HG03439 (cell line): ENCODE results near the gene DNAH11.
"Not testable (repeated sequence)": the region's sequence is repeated elsewhere in the genome, so short reads cannot be mapped to it uniquely, and the experiment has no call there.

Source experiments
- ATAC-seq: cut with Tn5 transposase; IDR thresholded peaks from one replicate; pipeline ENCODE4 v1.9.1; 2021; ENCODE audit warnings: mild to moderate bottlenecking, moderate library complexity; ENCODE audit not compliant: unreplicated experiment

Gene DNAH11

DNA sequence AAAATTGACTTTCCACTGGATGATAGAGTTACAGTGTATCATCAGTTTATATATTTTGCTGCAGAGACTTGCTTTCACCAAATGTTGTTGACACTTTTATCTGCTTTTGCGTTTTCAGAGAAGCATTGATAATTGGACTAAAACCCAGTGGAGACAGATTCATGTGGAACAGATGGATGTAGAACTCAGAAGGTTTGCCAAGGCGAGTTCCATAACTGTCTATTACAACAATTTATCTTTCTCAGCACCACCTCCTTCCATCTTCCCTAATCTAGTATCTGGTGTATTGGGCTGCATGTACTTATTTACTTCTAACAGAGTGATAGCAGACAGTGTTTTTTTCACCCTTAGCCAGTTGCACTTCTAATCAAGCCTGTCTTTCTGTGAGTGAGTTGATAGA, 73.3 kb downstream of the DNAH11 start:
- ATAC-seq: no peak

DNA sequence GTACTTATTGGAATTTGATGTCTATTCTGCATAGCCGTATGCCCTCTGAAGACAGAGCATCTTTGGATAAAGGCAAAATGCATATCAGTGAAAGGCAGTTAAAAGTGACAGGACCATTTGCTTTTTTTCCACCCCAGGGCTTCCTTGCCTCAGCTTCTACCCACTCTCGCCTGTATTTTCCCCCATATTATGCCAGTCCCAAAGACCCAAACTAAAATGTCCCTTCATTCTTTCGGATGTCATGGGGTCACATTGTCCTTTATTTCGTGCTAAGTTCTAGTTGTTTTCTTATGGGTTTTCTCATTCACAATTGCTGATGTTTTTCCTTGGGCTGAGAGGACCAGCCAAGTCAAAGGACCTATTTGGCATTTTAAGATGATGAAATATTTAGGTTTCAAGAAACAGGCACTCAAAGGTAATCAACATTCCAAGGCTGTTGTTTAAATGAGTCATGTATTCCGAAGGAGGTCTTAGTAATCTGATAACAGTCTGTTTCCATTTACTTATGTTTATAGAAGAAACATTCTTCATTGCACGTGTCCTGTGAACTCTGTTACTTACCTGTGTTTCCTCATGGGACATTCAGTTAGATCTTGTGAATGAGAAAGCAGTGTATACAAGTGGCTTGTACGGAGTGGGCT, 74.1 kb downstream of the DNAH11 start:
- no peak for ATAC-seq

DNA sequence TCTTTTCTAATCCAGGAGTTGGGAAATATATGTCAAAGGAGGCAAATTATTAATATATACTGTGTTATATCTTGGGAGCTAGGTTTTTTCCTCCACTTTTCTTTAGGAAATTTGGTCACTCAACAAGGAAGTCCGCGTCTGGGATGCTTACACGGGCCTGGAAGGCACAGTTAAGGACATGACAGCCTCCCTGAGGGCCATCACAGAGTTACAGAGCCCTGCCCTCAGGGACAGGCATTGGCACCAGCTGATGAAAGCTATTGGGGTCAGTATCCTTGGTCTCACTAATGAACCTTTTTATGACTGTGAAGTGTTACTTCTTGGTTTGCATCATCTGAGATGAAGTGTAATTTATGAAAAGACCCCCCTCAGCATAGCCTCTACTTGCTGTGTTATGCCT, 74.7 kb downstream of the DNAH11 start:
- ATAC-seq: no peak

DNA sequence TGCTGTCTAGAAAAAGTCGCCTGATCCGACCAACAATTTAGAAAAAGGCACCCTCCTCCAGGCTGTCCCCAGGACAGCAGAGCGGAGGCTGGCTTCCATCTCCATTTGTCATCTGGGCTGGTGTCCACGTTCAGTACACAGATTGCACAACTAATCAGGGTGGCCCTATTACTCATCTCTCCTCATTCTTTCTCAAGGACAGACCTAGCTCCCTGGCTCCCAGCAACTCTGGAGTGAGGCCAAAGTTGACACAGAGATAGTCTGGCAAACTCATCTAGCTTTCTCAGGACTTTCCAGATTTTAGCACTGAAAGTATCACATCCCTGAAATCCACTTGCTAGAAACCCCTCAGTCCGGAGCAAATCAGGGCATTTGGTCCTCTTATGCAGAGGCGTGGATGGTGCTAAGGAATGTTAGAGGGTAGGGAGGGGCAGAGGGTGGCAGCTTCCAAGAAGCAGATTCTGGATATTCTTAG, 75.1 kb downstream of the DNAH11 start:
- no peak for ATAC-seq

DNA sequence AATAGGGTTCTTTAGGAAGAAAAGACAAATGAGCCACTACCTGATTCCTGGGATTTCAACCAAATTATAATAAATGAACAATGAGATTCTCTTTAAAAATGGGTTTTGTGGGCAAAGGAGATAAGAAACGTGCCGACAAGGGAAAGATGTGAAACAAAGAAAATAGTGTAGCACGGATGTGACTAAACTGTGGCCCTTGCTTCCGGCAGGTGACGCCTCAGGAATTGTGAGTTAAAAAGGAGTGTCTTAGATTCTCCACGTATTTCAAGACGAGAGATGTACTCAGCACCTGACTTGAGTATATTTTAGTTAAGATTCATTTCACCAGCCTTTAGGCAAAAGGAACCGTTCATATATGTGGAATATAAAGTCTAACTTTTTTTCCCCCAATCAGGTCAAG, 75.9 kb downstream of the DNAH11 start:
- ATAC-seq: no peak

DNA sequence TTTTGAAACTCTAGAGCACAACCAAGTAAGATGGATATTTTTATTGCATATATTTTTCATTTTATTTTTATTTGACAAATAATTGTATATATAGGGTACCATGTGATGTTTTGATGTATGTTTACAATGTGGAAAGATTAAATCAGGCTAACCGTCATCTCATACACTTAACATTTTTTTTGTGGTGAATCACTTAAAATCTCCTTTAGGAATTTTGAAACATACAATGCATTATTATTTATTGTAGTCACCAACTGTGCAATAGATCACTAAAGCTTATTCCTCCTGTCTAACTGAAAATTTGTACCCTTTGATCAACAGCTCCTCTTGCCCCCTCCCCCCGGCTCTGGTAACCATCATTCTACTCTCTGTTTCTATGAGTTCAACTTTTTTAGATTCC, 77.2 kb downstream of the DNAH11 start:
- ATAC-seq: no peak

DNA sequence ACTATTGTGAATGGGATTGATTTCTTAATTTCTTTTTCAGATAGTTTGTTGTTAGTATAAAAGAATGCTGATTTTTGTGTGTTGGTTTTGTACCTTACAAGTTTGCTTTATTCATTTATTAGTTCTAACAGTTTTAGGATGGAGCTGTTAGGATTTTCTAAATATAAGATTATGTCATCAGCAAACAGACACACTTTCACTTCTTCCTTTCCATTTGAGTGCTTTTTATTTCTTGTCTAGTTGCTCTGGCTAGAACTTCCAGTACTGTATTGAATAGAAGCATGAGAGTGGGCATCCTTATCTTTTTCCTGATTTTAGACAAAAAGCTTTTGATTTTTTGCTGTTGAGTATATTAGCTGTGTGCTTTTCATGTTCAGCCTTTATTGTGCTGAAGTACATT, 81.5 kb downstream of the DNAH11 start:
- no peak for ATAC-seq

DNA sequence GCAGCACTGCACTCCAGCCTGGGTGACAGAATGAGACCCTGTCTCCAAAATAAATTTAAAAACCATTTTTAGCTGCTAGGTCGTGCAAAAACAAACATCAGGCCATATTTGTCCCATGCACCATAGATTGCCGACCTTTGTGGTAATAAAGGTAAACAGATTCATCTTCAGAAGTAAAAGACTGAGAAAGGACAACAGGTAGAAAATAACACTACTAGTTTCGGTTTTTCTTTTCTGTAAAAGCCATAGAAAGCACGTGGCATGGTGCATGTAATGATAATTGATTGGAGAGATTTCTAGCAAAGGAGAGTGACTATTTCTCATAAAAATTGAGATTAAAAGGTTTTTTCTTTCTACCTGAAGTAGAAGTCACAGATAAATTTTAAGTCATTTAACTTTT, 93.9 kb downstream of the DNAH11 start:
- ATAC-seq: no peak

DNA sequence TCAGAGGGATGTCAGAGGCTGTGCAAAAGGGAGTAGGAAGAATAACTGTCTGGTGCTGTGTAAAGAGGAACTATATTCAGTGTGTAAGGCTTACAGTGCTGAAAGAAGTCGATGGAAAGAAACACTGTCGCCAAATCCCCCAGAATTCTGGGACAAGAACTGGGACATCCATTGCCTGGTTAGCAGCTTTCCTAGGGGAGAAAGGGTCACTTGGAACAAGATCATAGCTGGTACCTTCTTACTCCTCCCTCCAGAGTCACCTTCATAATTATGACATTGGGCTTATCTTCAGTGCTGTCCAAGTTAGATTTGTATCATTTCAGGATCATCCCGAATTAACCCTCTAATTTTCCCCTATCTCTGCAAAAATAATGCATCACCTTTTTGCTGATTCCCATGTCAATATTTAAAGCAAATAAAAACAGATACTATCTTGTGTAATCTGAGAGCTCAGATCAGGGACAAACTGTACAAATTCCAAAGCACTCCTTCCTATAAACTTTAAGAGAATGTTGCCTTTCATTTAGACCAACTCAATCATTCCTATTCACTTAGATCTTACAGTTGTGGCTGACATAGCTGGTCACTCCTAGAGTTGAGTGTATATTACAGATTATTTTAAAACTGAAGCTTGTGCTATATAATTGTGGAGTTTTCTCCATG, 96.5 kb downstream of the DNAH11 start:
- no peak for ATAC-seq

DNA sequence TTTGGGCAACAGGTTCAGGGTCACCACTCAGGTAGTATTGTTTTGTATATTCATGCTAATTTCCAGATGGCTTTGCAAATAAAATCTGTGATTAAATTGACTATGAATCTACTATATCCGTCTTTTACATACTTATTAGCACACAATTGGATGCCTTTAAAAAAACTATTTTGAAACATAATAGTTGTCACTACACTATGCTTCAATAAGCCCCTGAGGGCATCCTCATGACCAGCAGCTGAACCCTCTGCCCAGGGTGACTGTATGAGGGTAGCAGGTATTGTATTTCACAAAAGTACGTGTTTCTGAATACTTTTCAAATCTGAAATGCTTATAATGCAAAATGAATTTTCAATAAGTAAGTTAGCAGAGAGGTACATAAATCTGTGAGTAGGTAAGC, 97.3 kb downstream of the DNAH11 start:
- ATAC-seq: no peak

DNA sequence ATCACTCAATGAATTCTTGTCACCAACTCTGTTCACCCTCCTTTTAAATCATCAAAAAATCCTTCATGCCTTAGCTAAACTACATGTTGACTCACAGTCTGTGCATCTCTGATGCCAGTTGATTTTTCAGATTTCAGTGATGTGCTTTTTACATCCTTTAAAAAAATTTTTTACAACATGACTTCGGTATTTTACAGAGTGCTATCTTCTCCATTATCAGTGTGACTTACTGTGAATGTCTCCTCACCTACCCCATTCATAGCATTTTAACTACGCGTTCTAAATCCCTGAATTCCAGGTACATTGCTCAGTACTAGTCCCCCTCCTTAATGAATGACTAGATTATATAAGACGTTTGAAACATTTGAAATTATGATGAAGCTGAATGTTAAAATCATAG, 98.7 kb downstream of the DNAH11 start:
- no peak for ATAC-seq

DNA sequence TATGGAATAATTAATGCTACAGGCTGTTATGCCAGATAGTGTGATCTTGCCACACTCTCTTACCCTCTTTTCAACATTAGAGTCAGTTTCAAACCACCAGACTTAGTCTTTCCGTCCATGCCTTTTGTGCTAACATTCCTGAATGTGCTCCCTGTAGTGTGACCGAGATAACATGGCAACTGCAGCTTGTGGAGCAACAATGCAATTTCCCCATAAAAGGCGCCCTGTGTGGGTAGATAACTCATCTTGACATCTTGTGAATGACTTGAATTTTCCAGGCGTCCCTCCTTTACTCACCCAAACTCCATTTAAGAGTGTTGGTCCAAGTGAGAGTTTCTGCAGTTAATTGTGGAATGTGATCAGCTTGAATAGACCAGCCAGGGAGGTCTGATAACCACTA, 99.6 kb downstream of the DNAH11 start:
- no peak for ATAC-seq

DNA sequence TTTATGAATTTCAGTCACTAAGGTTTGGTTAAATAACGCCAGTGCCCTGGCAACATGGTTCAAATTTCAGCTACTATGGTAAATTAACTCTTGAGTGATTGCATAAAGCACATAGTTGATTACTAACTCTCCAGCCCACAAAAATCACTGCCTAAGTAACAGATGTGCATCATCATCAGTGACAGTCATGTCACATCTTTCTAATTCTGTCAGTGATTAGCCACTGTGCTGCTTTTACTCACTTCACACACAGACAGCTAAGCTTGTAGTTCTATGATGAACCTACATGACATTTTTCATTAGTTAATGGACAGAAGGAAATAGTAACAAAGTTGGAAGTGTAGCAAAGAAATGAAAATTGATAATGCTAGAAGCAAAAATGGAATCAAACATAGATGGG, 108.9 kb downstream of the DNAH11 start:
- ATAC-seq: no peak

DNA sequence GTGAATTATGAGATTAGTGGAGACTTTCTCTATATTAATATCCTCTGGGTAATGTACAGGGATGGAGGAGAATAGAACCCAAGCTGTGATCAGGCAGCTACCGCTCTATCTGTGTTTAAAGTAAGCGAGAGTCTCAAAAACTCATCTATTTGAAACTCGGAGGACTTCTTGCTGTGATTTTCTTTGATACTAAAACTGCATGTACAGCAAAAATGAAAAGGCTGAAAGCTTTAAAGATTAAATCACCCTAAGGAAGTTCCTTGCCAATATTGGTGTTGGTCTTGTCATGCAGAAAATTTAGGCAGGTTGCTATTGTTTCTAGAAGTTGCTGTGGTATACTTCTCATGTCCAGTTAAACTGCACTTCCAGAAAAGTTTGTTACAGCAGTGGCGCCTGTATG, 110.8 kb downstream of the DNAH11 start:
- no peak for ATAC-seq

DNA sequence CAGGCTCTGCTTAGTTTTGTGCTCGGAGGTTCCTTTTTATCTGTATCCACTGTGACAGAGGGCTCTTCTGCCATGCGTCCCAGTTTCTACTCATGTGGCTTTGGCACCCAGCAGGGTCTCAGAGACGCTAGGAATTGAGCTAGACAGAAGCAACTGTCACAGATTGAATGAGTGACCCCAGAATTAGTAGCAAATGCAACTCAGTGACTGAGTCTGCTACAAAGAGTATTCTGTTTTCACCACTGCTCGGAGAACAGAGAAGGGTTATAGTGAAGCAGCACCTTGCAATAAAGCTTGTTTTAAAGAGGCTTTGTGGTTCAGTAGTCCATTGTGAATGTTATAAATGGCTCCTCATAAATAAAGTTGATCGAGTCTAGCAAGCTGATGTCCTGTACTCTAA, 113.2 kb downstream of the DNAH11 start:
- ATAC-seq: no peak

DNA sequence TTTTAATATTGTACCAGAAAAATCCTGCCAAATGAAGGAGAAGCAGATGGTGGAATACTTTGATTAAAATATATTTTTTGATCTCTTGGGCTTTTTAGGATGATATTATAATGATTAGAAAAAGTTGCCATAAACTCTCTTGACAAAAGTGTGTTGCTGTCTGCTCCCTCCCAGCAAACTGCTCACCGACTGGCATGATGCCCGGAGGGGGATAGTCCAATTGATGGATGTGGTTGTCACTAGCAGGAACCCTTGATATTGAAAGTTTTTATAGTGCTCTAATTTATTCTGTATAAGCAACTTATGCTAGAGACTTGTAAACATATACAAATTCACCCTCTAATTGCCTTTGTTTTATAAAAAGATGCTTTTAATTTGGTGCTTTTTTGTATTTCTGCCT, 114.0 kb downstream of the DNAH11 start:
- ATAC-seq: no peak

DNA sequence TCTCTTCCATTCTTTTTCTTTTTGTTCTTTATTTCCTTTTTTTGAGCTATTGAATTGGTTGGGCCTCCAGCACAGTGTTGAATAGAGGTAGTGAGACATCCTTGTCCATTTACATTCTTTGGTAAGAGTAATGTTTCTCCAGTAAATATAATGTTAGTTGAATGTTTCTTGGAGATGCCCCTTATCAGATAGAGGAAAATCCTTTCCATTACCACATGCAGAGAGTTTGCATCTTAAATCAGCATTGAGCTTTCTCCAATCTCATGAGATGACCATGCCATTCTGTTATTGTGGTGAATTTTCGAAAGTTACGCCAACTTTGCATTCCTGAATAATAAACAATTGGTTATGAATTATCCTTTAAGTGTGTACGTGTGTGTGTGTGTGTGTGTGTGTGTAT, 127.7 kb downstream of the DNAH11 start:
- ATAC-seq: no peak

DNA sequence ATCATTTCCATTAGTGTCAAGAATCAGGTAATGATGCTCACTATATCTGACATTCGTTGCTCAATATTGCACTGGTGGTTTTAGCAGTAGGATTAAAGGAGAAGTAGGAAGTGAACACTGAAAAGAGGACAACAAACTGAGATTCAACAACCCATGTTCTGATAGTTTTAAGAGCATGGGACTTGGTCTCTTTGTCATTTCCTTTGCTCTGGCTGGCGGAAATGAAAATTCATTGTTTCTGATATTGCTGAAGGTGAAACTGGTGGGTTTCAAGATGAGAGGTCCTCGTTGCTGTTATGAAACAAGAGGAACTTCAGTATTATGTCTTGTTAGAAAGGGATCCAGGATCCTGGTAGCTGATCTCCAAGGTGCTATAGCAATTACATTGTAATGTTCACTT, 129.0 kb downstream of the DNAH11 start:
- ATAC-seq: no peak

DNA sequence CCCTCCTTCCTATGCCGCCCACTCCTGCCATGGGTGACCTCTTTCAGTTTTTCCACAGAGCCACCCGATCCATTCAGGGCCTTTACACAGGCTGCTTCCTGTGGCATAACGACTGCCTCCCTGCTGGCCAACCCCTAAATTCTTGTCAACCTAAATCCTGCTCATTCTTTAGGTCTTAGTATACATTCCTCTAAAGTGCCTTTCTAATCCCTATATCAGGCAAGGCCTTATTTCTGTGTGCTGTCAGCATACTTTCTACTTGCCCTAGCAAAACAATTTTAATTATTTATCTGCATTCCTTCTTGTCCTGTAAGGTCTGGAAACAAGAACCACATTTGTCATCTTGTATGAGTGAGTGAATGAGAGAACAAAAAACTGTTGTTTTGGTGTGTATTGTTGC, 132.4 kb downstream of the DNAH11 start:
- ATAC-seq: no peak

DNA sequence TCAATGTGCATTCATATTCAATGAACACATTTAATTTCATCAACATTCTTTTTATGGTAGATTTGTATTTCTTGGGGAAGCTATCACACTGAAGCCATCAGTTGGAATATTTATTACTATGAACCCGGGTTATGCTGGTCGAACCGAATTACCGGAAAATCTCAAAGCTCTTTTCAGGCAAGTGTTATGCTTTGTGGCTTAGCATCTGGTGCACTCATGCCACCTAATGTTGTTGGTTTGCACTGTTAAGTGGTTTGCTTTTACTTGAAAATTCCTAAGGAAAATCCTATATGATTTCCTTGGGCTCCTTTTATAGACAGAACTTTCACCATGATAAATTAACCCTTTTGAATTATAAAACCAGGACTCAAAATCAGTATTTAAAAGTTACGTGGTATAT, 147.9 kb downstream of the DNAH11 start:
- ATAC-seq: no peak

DNA sequence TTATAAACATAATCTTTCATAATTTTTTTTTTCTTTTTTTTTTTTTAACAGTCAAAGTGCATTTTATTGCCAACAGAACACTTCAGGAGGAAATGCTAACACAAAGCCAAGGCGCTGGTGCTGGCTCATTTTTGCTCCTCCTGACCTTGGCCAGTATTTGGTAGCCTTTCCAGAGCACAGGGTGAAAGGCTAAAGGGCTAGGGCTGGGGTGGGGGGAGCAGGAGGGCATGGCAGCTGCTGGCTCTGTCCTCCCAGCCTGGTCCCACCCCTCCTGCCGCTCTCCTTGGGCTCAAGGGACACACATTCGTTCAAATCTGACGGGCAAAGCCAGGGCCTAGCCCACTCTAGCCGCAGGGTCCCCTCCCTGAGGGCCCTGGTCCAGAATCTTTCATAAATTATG, 148.3 kb downstream of the DNAH11 start:
- ATAC-seq: not testable (repeated sequence)

DNA sequence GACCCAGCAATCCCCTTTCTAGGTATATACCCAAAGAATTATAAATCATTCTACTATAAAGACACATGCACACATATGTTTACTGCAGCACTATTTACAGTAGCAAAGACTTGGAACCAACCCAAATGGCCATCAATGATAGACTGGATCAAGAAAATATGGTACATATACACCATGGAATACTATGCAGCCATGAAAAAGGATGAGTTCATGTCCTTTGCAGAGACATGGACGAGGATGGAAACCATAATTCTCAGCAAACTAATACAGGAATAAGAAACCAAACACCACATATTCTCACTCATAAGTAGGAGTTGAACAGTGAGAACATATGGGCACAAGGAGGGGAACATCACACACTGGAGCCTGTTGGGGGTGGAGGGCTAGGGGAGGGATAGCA, 157.7 kb downstream of the DNAH11 start:
- ATAC-seq: not testable (repeated sequence)

DNA sequence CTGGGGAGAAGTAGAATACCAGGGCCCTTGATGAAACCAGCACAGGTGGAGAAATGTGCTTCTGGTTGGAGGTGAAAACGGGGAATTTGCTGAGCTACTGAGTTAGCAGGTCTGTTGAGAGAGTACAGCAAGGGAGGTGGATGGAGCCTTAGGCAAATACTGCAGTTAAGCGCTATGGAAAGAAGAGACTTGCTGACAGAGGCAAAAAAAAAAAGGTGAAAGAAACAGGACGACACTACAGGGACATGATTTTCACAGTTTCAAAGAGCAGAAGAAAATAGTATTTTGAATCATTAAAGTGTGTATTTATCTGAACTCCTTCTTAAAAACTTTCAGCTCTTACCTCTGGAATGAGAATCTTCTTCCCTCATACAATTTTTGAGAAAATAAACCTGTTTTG, 159.5 kb downstream of the DNAH11 start:
- ATAC-seq: no peak
